IPS-15b (cell line): Measurements from ENCODE around the gene ORM1.

ENCODE experiments used
- H3K27me3 ChIP-seq: one replicate; pipeline ENCODE4 v1.6.1; 2013; ENCODE audit warnings: low read length; ENCODE audit not compliant: control insufficient read depth, insufficient read depth
- H3K36me3 ChIP-seq: one replicate; pipeline ENCODE4 v1.6.1; 2013; ENCODE audit warnings: low read length; ENCODE audit not compliant: control insufficient read depth, insufficient read depth
- H3K4me1 ChIP-seq: one replicate; pipeline ENCODE4 v1.6.1; 2013; ENCODE audit warnings: mild to moderate bottlenecking, low read length; ENCODE audit not compliant: control insufficient read depth, insufficient read depth
- H3K4me3 ChIP-seq: one replicate; pipeline ENCODE4 v1.5.1; 2013; ENCODE audit warnings: low read depth, low read length
- H3K9ac ChIP-seq: one replicate; pipeline ENCODE4 v1.6.1; 2013; ENCODE audit warnings: low read depth, mild to moderate bottlenecking, low read length
- H3K9me3 ChIP-seq: one replicate; pipeline ENCODE4 v1.6.1; 2013; ENCODE audit warnings: mild to moderate bottlenecking, low read length; ENCODE audit not compliant: control insufficient read depth, insufficient read depth

The ORM1 gene

GRCh38 chr9:114289106-114289505, 33.8 kb upstream of the ORM1 start:
- Histone ChIP-seq H3K4me3 (no peak overlapping the region), H3K27me3 (no peaks in the 10 kb centered on the region), H3K4me1 (no peaks in the 10 kb centered on the region), H3K9ac (no peak overlapping the region), H3K9me3 (no peaks in the 10 kb centered on the region), H3K36me3 (peaks cover 8% of the 10 kb centered on the region)

GRCh38 chr9:114289571-114290481, 33.1 kb upstream of the ORM1 start:
- Histone ChIP-seq H3K9me3 (no peaks in the 10 kb centered on the region), H3K27me3 (no peaks in the 10 kb centered on the region), H3K36me3 (peaks cover 4% of the 10 kb centered on the region), H3K4me3 (no peak overlapping the region), H3K9ac (no peak overlapping the region), H3K4me1 (no peaks in the 10 kb centered on the region)

GRCh38 chr9:114290561-114290986, 32.3 kb upstream of the ORM1 start:
- Histone ChIP-seq H3K9me3 (no peaks in the 10 kb centered on the region), H3K9ac (no peak overlapping the region), H3K4me1 (no peaks in the 10 kb centered on the region), H3K27me3 (no peaks in the 10 kb centered on the region), H3K36me3 (no peaks in the 10 kb centered on the region), H3K4me3 (no peak overlapping the region)

DNA sequence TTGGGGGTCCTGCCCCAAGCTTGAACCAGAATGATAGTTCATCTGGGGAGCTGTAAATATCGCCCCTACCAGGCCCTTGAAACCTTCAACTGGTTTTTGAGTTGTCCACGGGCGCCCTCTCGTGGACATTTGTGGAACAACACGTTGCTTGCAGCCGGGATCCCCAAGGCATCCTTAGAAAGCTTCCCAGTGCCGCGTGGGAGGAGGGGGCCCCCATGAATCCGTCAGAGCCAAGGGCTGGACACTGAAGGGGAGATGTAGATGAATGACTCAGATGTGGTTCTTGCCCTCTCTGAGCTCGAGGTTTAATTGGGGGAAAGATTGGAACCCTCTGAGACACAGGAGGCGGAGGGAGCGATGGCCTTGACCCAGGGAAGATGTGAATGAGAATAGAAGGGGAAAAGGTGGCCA, 31.8 kb upstream of the ORM1 start:
- Histone ChIP-seq H3K4me1 (no peaks in the 10 kb centered on the region), H3K36me3 (no peaks in the 10 kb centered on the region), H3K27me3 (no peaks in the 10 kb centered on the region), H3K9ac (no peak overlapping the region), H3K9me3 (no peaks in the 10 kb centered on the region), H3K4me3 (no peak overlapping the region)

DNA sequence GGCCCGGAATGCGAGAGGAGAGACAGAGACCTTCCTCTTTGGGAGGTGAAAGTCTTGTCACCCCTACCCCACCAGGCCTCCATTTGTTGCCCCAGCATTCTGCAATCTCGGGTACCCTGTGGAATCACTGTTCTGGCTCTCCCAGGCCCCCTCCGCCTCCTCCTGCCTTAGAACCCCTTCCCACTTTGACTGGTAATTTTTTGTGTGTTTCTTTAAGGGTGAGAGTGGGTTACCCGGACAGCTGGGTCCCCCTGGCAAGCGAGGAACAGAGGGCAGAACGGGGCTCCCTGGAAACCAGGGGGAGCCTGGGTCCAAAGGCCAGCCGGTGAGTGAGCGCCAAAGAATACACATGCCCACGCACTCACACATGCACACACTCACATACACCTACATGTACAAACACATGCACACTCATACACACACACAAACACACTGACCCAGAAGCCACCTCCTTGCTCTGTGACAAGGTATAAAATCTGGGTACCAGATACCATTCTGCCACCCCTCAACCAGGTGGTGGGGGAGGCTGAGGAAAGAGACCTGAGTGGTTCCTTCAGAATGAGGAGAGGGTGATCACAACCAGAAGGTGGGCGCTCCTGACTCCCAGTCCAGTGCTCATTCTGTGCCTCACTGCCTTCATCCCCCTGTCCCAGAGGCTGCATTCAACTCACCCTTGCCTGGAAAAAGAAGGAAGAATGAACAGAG, 30.9 kb upstream of the ORM1 start:
- Histone ChIP-seq H3K9me3 (no peaks in the 10 kb centered on the region), H3K9ac (no peak overlapping the region), H3K4me1 (no peaks in the 10 kb centered on the region), H3K27me3 (no peaks in the 10 kb centered on the region), H3K36me3 (no peaks in the 10 kb centered on the region), H3K4me3 (no peak overlapping the region)

DNA sequence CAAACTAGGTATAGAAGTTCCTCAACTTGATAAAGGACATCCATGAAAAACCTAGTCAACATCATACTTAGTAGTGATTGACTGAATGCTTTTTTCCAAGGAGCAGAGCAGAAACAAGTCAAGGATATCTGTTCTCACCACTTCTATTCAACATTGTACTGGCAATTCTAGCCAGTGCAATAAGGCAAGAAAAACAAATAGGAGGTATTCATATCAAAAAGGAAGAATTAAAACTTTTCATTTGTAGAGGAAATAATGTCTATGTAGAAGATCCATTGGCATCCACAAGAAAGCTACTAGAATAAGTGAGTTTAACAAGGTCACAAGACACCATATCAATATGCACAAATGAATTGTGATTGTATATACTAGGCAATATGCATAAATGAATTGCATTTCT, 28.2 kb upstream of the ORM1 start:
- H3K4me1 ChIP-seq = no peaks in the 10 kb centered on the region
- no peak overlapping the region for H3K4me3 ChIP-seq
- no peak overlapping the region for H3K9ac ChIP-seq
- no peaks in the 10 kb centered on the region for H3K27me3 ChIP-seq
- no peaks in the 10 kb centered on the region for H3K36me3 ChIP-seq
- H3K9me3 ChIP-seq = no peaks in the 10 kb centered on the region

DNA sequence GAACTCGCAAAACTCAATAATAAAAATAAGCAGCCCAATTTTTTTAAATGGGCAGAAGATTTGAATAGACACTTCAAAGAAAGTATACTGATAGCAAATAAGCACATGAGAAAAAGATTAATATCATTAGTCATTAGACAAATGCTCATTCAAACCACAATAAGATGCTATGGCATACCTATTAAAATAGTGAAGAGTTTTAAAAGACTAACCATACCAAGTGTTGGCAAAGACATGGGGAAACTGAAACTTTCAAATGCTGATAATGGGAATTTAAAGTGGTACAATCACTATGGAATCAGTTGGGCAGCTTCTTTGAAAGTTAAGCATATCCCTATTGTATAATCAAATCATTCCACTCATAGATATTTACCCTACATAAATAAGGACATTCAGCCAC, 26.6 kb upstream of the ORM1 start:
- H3K4me3 ChIP-seq = no peak overlapping the region
- peaks cover 6% of the 10 kb centered on the region for H3K36me3 ChIP-seq

DNA sequence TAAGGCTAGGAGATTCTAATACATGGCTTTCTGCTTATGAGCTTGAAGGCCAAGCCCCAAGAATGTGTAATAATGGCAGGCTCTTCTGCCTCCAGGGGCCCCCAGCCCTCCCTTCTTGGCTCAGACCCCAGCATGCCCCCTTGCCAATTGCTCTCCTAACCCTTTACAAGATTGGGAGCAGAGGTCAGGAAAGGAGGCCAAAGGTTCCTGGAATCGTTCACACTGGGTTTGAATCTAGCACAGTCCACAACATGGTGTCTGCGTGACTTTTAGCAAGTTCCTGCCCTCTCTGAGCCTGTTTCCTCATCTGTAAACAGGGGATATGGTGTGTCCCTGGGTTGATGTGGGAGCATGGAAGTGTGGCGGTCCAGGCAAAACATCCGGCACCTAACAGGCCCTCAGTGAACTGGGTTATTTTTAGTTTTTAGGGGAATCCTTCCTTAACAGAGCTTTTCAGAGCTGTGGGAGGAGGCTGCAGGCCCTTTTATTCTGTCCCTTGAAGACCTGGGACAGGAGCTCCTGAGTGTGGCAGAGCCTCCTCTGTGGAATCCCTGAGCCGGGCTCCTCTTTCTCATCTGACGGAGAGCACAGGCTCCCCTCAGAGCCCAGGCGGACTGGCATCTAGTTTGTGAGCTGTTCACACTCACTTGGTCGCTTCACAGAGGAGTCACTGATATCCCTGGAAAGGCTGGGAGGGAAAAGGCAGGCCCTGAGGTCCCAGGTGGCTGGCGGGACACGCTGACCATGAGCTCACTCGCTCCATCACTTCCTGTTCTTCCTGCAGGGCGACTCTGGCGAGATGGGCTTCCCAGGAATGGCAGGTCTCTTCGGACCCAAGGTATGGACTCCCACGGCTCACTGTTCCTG, 23.4 kb upstream of the ORM1 start:
- Histone ChIP-seq H3K4me1 (no peaks in the 10 kb centered on the region), H3K9ac (no peak overlapping the region), H3K9me3 (no peaks in the 10 kb centered on the region), H3K36me3 (peaks cover 8% of the 10 kb centered on the region), H3K4me3 (no peak overlapping the region), H3K27me3 (no peaks in the 10 kb centered on the region)

More for the DNA sequence above, 26.6 kb upstream of the ORM1 start:
- H3K9me3 ChIP-seq = no peaks in the 10 kb centered on the region
- no peaks in the 10 kb centered on the region for H3K27me3 ChIP-seq
- no peak overlapping the region for H3K9ac ChIP-seq
- H3K4me1 ChIP-seq = no peaks in the 10 kb centered on the region

DNA sequence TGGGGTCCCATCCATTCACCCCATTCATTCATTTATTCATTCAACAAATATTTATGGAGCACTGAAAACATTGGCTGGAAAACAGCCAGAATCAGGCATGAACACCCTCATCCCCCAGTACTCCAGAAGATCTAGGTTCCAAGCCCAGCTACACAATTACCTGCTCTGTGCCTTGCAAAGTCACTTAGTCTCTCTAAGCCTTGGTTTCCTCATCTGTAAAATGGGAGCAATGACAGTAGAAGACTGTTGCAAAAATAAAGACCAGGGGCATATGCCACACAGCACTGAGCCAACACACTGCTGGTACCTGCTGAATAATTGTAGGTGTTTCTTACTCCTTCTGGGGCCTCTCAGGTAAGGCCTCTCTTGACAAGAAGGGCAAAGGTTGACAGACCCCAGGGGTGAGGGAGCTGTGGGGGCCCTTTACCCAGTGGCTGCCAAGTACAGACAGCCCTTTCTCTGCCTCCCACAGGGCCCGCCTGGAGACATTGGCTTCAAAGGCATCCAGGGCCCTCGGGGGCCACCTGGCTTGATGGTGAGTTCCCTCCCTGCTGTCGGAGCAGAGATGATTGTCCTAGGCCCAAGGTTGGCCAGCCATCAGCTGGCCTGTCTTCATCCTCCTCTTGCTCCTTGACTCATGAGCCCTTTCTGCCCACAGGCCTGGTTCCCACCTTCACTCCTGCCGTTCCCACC, 22.6 kb upstream of the ORM1 start:
- H3K27me3 ChIP-seq = no peaks in the 10 kb centered on the region
- peaks cover 8% of the 10 kb centered on the region for H3K36me3 ChIP-seq
- H3K4me3 ChIP-seq = no peak overlapping the region
- H3K9me3 ChIP-seq = no peaks in the 10 kb centered on the region
- H3K9ac ChIP-seq = no peak overlapping the region
- H3K4me1 ChIP-seq = no peaks in the 10 kb centered on the region

DNA sequence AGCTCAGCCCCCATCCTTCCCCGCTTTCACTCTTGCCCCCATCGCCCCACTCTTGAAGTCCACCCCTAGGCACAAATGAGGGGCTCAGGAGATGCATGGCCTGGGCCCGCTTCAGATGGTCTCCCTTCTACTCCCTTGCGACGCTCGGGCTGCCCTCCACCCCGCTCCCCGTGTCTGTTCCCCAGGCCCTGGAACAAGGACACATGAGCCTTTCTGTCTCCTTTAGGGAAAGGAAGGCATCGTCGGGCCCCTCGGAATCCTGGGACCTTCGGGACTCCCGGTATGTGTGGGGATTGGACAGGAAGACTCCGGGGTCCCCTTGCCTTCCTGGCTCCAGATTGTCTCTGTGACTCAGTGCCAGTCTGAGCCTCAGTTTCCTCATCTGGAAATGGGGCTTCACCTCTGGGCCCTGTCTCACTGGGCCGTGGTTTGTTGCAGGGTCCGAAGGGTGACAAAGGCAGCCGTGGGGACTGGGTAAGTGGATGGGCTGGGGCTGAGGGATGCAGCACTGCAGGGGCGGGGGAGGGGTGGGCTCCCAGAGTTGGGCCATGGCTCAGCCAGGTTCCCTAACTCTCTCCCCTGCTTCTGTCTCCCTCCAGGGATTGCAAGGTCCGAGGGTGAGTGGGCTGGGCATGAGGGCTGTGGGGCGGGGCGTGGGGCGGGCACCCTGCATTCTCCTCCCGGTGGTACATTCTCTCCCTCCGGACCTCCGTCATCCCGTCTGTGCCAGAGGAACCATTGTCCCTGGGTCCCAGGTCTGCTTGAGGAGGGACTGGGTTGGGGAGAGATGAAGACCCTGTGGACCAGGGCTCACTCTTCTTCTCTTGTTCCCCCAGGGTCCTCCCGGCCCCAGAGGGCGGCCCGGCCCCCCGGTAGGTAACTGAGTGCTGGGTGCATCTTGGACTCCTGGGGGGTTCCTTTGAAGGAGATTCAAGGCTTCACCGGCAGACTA, 21.8 kb upstream of the ORM1 start:
- Histone ChIP-seq H3K27me3 (no peaks in the 10 kb centered on the region), H3K4me1 (no peaks in the 10 kb centered on the region), H3K4me3 (no peak overlapping the region), H3K9me3 (no peaks in the 10 kb centered on the region), H3K9ac (no peak overlapping the region), H3K36me3 (peaks cover 8% of the 10 kb centered on the region)
